Raji (cell line): ENCODE data around the gene CCDC149.

Source experiments
- POLR2A ChIP-seq: IDR thresholded peaks from 2 replicates; pipeline ENCODE4 v1.6.1; 2011; ENCODE audit warnings: low read depth, low read length, control low read depth; ENCODE audit not compliant: insufficient read depth

The CCDC149 gene

DNA sequence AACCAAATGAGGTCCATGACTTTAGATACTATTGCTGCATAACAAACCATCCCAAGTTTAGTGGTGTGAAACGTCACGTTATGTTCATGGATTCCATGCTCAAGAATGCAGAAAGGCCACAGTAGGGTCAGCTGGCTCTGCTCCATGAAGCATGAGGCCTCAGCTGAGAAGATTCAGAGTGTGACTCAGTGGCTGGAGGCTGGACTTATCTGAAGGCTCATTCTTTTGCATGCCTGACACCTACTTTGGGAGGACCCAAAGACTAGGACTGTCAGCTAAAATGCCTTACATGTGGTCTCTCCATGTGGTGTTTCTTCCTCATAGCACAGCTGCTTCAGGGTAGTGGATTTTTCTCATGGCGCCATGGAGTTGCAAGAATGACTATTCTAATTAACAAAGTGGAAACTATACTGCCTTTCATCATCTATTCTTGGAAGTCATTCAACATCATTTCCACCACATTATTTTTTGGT is 11.5 kb upstream of the CCDC149 start:
- no peak for TF ChIP-seq POLR2A

DNA sequence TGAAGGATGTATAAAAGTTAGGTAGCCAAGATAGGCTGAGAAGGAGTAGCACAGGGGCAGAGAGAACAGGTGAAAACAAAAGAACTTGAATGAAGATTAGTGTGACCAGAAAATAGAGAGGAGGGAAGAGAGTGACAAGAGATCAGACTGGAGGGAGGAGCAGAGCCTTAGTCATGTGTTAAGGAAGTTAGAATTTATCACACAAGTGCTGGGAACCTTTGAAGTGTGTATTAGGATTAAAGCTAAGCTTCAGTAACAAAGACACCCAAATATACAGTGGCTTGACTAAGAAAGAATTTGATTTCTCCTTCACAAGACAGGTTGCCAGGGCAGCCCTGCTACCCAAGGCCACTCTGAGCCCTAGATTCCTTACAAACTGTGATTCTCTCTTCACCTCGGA is 10.7 kb upstream of the CCDC149 start:
- no peak for TF ChIP-seq POLR2A

DNA sequence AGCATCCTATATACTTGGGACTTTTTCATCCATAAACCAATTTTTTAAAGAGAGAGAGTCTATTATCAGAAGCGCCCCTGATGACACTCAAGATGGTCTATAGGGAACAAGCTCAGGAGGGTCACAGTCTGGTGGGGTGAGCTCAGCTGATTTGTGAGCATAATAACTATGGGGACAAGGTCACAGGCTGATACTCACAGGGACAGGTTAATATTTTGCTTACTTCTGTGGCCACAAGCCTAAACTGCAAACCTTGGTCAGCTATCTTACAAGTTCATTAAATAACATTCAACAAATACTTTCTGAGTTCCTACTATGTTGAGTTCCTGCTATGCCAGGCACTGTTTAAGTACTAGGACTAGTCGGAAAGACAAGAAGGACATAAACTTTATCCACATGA is 10.2 kb upstream of the CCDC149 start:
- TF ChIP-seq POLR2A = no peak

DNA sequence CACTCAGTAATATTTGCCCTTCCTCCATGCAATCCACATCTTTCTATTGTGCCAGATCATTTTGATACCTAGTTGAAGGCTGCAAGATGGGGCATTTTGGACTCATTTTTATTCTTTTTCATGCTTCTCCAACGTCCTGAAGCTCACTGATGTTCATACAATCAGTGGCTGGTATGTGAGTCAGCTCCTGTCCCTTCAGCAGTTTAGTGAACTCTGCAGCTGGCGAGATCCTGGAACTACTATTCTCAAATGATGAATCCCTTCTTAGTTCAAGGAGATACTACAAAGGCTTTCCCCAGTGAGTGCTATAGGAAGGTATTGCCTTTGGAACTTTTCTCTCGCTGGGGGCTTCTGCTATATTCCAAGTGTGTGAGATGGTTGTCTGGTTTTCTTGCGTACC is 9.6 kb upstream of the CCDC149 start:
- no peak for TF ChIP-seq POLR2A

DNA sequence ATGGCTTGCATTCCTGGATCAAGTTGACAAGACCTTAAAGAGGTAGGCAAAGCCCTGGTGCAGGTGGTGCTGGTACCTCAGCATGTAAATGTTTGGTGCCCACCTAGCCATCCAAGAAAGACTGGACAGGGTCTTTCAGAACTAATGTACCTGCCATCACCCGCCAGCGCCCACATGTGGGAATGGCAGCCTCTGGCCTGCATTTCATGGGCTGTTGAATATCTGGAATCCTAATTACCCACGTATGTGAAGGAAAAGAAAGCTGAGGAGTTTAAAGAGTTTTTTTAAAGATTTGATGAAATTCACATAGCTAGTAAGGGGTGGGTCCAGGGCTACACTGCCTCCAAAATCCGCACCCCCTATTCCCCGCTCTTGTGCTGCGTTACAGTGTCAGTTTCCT is 8.6 kb upstream of the CCDC149 start:
- TF ChIP-seq POLR2A = no peak

DNA sequence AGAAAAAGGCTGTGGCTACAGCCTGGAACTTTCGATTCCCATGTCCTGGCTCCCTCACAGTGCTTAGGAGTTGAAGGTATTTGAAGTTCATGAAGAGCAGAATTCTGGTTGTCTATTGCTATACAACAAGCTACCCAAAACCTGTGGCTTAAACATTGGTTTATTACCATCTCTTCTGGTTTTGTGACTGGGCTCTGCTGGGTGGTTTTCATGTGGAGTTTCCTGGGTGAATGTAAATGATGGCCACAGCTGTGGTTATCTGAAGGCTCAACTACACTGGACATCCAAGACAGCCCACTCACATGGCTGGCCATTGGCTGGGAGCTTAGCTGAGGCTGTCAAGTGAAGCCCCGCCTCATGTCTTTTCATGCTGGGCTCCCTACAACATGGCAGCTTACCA is 7.2 kb upstream of the CCDC149 start:
- no peak for TF ChIP-seq POLR2A

DNA sequence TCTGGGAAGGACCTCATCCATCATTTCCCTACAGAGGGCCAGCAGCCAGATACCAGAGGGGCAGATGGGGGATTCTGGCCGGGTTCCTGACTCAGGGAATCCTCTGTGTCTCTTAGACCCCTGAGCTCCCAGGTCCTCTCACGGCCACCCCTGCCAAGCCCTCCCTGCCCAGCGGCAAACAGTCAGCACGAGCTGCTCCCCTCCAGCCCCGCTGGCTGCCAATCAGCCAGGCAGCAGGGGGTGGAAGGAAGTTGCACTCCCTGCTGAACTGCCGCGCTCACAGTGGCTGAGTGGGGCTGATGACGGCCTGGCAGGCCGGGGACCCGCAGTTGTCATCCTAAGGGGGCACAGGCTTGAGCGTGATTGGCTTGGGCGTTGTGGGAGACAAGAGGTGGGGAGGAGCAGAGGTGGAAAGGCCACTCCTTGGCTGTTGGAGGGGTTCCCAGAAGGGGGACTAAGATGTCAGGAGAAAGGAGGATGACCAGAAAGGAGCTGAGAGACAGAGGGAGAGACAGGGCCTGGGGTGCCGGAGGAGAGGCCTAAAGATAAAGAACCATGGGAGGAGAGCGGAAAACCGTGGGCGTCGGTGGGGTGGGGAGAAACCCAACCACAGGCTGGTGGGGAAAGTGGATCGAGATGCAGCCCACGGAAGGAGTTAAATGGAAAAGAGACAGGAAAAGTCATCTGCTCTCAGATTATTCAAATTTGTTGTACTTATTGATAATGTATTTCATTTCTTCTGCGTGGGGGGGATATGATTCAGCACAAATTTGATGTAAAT is 4.4 kb upstream of the CCDC149 start:
- TF ChIP-seq POLR2A = no peak

DNA sequence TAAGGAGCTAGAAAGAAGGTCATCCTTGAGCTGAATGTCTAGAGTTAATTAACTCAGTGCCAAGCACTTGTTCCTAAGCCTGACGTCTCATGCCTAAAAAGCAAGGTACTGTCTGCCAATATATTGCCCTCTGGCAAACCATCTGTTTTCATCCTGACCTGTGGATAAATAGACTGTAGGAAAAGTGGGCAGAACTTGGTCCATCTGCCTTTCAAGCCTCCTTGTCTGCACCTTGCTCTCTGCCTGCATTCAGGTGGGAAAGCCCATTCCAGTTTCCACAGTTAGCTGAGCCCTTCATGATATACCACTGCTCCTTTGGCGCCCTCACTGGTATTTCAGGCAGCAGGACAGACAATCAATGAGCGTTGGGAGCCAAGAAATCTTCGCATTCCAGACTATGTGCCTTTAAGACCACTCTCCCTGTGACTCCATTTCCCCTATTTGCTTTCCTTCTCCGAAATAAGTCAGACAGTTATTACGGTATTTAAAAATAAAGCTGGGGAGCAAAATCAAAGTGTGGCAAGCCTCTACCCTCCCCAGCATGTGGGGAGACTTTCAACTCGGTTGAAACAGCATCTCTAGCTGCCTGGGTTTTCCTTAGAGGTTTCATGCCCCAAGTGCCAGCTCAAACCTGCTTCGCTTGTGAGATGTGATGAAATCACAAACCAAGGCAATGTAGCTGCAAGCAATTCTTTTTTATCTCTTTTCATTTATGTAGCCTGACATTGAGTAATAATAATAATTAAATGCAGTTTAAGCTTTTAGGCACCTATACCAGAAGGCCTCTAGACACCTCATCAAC is 2.5 kb upstream of the CCDC149 start:
- TF ChIP-seq POLR2A = no peak

DNA sequence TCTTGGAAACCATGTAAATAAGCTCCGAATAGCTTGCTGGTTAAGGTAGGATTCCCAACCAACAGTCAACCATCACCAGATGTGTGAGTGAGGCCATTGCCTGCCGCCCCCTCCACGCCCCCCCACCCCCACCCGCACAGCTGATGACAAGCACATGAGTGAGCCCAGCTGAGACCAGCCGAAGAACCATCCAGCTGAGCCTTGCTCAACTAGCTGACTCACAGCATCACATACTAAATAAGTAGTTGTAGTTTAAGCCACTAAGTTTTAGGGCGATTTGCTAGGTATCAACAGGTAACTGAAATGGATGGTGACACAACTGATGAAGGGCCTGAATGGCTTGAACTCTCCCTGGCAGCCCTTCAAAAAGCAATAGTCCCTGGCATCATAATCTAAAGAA is 1.6 kb upstream of the CCDC149 start:
- no peak for TF ChIP-seq POLR2A

DNA sequence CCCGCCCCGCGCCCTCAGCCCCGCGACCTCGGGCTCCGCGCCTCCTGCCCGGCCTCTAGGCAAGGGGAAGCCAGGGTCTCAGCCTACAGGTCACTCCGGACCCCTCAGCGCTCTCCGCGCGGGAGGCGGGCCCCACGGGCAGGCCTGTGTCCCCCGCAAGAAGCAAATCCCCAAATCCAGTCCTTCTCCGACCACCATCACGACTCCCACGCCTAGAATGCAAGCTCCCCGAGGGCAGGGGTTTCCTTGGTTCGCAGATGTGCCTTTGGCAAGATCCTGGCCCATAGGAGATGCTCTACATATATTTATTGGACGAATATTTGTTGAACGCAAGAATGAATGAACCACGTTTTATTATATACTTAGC is 260 bp upstream of the CCDC149 start:
- no peak for TF ChIP-seq POLR2A

DNA sequence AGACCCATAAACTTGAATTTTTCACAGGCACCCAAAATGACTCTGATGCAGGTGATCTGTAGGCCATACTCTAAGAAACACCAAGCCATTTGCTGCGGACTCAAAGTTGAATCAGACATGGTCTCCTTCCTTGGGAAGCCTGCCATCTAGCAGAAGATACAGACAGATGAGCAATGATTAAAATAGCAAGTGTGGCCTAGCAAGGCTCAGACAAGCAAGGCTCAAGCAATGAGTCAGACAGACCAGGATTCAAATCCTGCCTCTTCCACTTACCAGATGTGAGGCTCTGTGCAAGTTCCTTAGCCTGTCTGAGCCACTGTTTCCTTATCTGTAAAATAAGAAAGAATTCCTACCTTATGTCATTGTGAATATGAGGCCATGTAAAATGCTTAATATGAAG is 2.3 kb downstream of the CCDC149 start:
- no peak for TF ChIP-seq POLR2A

DNA sequence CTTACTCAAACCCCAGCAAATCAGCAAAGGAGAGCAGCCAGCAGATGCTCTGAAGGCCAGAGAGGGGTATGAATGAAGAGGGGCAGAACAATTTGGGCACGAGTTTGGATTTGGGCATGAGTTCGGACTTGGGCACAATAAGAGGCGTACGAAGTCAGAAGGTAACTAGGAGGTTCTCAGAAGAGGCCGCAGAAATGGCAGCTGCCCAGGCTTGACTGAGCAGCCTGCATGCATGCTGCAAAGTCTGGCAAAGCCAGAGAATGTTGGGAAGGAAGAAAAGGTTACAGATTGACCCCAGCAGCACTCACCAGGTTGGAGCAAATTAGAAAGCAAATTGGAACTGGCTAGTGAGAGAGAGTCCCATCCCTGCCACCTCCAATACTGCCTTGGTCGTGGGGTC is 15.2 kb downstream of the CCDC149 start:
- TF ChIP-seq POLR2A = no peak

DNA sequence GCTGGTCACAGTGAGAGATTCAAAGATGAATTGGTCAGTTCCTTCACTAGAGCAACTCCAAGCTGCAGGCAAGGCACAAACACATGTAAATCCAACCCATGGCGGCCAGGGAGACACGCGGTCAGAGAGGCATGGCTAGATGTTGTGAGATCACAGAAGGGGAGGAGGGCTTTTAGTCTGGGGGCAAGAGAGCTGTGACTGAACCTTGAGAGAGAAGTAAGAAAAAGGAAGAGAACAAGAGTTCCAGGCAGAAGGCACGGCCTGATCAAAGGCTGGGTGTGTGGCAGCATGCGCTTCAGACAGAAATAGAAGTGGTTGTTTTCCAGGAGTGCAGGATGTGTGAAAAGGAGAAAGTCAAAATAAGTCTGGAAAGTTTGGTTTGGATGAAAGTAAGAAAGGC is 15.9 kb downstream of the CCDC149 start:
- TF ChIP-seq POLR2A = no peak

DNA sequence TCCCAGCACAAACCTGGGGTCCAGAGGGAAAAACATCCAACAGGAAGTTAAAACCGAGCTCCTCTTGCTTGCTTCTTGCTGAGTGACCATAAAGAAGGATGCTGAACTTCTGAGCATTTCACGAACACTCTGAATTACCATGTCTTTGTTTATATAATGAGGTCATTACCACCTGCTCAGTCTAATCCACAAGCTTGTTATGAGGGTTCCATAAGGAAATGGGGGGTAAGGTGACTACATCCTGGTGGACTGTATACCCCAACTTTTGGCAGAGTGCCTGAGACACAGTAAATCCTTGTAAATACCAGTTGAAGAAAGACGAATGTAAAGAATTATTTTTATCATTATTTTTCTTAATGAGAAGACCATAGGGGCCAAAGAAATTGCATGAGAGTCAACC is 16.8 kb downstream of the CCDC149 start:
- TF ChIP-seq POLR2A = no peak

DNA sequence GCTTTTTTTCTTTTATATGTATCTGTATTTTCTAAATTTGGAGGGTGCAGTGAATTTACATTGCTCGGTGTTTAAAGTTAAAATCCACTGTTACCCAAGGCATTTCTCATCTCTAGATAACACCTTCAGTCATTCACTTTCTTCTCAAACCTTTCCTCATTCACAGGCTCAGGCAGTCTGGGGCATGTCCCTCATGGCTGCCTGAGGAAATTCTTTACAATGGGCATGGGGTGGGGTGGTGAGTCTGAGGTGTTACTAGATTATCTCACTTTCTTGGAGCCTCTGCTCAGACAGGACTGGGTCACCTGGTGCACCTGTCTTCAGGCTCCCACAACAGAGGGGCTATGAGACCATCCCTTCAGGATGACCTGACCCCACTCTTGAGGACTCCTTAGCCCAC is 17.4 kb downstream of the CCDC149 start:
- TF ChIP-seq POLR2A = no peak

DNA sequence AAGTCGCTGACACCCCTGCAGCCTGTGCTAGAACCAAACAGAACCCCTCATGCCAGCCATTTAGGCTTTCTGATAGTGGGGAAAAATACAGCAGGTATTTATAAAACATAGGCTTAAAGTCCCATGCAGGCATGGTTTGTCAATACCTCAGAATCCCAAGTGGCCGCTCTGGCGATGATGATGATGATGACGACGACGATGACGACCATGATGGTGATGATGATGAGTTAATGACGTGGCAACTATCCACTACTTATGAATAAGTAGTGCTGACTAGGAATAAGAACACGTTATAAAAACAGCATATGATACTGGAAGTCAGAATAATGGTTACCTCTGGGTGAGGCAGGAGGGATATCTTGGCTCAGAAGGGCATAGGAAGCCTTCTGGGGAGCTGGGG is 18.0 kb downstream of the CCDC149 start:
- no peak for TF ChIP-seq POLR2A
